Cardiac septum (tissue), 1 donor: ENCODE measurements around the gene ARID1B. TPM values are rescaled to one million over a fixed set of nuclear protein-coding genes. Genes with fewer than 3 reads are reported as not detected.

Experiments used
- DNase-seq: peaks from one replicate; pipeline ENCODE4 v3.0.0-alpha.2; 2020; ENCODE audit warnings: low spot score
- intact Hi-C: fragments of 100-400 bp; cut with DNase I; formaldehyde crosslinking; loops from one replicate; pipeline ENCODE4 v1.14.0; 2022
- total RNA-seq: library from RNA; stranded (reverse); fragmentation: NEBNext Ultra II Directional; extraction: Animal tissue kit (Norgen Biotek cat#: 25700); gene quantifications from one replicate; pipeline ENCODE4 v1.2.1, GENCODE V29; 2021
- donor health status: DM: no; HTN: no; CAD: no.

Gene ARID1B
- total RNA-seq, 1 donor from 2014 or later, result 61.1 TPM

GRCh38 chr6:156911581-156911980, 134.4 kb downstream of the ARID1B start:
- intact Hi-C loops, result no loop called here

DNA sequence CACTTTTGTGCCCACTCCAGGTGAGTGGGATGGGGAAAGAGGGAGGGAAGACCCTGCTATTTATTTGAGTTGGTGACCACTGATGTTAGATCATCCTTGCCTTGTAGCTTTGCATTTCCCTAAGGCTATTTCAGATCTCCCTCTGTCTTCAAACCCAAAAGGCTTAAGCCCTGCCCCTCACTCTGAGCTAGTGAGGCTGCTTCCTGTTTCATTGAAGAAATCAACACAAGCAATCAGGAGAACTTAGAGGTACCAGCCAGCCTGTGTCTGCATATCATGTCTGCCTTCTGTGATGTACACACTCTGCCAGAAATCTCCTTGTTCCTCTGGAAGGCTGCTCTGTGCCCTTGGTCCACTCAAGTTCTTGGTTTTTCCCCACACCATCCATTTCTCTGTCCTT, 135.3 kb downstream of the ARID1B start:
- intact Hi-C loops, result no loop called here
- DNase-seq, result no peak

More at GRCh38 chr6:156911581-156911980, 134.4 kb downstream of the ARID1B start:
- DNase-seq, result no peak

GRCh38 chr6:156914181-156914580, 137.0 kb downstream of the ARID1B start:
- DNase-seq, result no peak
- intact Hi-C loops, result no loop called here

GRCh38 chr6:156916130-156916801, 139.1 kb downstream of the ARID1B start:
- DNase-seq, result no peak
- intact Hi-C loops, result no loop called here

DNA sequence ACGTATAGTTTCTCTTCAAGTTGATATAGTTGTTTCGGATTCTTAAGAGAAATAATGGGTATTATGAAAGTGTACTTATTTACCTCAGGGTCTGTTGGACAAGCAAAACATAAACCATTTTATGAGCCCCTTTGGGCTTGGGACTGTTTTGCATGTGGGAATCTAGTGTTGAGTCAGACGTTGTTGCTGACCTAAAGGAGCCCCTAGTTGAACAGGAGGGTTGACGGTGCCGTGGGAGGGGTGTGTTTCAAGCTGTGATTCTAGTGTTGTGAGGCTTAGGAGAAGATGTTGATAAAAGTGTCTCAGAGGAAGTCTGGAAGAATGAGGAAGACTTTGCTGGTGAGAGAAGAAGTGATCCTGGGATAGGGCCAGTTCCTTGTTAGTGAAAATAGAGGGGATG, 140.0 kb downstream of the ARID1B start:
- DNase-seq, result no peak
- intact Hi-C loops, result no loop called here

DNA sequence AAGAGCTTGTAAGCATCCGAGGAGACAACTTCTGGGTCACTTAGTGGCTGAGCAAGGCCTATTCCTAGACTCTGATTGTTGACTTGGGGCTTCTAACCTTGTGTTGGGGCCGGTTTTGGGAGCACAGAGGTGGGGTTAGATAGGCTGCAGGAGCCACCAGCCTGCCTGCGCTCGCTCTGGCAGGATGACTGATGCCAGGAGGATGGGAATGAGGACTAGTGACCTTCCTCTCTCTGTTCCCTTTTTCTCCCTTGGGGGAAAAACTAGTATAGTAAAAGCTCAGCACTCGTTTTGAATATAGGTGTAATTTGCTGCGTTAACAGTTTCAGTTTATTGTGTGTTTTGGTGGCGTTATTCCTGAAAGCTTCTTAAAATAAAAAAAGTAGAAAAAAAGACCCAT, 141.5 kb downstream of the ARID1B start:
- intact Hi-C loops, result no loop called here
- DNase-seq, result no peak

DNA sequence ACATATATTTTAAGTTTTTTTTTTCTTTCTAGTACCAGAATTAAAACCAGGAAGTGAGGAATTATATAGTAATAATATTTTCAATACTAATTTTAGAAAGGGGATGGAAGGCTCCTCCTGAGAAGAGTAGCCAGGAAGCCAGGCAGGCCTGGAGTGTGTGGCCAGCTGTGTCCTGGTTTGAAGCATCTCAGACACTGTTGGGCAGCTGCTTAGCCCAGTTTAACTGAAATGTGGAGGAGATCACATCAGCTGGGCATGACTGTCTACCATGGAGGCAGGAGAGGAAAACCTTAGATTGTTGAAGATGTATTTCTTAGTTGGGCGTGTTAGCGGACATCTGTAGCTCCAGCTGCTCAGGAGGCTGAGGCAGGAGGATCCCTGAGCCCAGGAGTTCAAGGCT, 142.2 kb downstream of the ARID1B start:
- no peak for DNase-seq
- intact Hi-C loops, result no loop called here

DNA sequence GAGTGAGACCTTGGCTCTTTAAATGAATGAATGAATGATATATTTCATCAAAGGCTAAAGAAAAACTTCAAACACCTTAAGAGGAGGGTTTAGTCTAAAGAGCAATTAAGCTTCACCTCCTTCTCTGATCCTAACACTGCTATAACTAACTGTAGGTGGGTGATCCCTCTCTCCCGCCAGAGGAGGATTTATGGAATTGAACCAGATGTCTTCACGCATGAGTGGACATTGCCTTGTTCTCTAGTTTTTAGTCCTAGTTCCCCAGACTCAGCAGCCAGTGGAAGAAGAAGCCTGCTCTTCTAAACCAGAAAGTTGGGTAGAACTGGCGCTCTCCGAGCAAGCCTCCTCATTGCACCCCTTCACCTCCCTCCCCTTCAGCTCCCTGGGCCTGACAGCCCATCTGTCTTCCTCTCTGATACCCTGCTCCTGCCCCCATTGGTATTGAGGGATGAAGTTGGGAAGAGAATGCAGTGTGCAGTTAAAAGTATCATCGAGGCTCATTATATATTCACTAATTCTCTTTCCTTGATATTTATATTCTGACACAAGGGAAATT, 142.7 kb downstream of the ARID1B start:
- intact Hi-C loops, result no loop called here
- DNase-seq, result no peak

DNA sequence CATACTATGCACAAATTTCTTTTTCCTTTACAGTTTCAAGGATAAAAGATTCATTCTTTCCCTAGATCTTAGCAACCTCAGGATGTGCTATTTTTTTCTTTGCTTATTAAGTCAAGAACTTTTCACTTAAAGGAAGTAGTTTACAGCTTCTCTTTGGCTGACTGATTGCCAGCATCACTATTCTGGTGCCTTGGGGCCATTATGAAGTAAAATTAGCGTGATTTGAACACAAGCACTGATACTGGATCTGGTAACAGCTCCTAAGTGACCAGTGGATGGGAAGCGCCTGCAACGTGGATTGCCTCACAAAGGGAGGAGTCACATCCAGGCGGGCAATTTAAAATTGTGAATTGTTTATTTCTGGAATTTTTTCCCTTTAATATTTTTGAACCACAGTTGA, 147.1 kb downstream of the ARID1B start:
- intact Hi-C loops, result no loop called here
- no peak for DNase-seq

- intact Hi-C loops, result loop anchor here (5.0 kb wide), 1 partner anchor 38 kb away; no protein-coding TSS in a partner anchor
- DNase-seq, result no peak
These were observed 147.8 kb downstream of the ARID1B start for GRCh38 chr6:156925026-156925425.

DNA sequence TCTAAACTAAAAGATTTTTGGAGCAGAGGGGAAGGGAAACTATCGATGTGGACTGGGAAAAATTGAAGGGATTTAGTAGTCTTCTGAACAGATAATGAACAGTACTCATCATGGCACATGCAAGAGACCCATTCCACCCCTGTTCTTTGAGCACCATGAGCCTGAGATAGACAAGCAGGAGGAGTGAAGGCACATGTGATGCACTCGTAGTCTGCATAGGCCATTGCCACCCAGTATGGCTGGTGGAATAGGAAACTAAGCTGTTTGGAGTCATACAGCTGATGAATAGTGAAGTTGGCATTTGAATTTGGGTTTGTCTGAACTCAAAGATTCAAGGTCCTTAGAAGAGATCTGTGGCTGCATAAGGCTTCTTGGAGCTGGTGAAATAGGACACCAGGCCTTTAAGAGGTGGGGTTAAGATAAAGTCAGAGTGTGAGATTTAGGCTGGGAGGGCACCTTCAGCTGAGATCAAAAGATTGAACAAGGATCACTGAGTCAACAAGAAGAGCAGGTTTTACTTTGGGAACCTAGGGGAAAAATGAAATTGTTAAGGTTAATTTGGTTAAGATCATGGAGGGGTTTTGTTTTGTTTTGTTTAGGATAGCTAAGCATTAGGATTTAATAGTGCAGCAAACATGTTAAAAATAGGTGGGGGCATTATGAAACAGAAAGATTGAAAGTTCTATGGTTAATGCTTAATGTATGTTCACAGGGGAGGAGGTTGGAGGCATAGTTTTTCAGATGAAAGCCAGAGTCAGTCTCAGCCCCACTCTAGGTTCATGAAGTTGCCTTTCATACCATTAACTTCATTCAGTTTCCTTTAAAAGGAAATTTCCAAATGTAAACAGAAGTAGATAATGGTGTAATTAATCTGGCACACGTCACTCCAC, 148.8 kb downstream of the ARID1B start:
- DNase-seq, result no peak
- intact Hi-C loops, result loop anchor here (5.0 kb wide), 1 partner anchor 39 kb away; no protein-coding TSS in a partner anchor

GRCh38 chr6:156928126-156928525, 150.9 kb downstream of the ARID1B start:
- DNase-seq, result no peak
- intact Hi-C loops, result loop anchor here (5.0 kb wide), 1 partner anchor 41 kb away; no protein-coding TSS in a partner anchor

DNA sequence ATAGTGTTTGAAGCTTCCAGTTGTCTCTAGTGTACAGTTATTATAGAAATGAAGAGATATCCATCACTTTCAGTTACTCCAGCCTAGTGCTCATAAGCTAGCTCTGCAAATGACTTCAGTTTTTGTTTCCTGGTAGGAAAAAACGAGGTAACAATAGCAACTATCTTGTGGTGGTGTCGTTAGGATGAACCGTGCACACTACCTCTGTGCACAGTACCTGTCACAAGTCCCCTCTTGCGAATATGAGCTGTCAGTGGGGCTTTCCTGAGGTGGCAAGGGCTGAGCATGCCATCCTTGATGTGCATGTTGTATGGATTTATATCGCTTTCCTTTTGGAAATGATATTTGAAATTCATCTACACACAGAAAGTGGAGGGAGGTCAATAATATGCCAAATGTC, 151.8 kb downstream of the ARID1B start:
- no peak for DNase-seq
- intact Hi-C loops, result loop anchor here (5.0 kb wide), 1 partner anchor 42 kb away; no protein-coding TSS in a partner anchor

DNA sequence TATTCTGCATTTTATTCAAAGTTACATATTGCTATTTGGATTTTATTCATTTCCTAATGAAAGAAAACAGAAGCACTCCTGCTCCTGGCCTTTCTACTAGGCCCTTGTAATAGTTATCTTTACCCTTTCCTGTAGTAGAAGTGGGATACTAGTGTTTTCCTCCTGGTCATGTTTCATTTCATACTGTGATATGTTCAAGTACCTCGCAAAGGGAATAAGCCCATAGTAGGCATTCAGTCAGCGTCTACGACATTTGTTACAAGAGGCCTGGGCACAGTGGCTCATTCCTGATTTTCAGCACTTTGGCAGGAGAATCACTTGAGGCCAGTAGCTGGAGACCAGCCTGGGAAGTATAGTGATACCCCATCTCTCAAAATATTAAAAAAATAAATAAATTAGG, 154.1 kb downstream of the ARID1B start:
- DNase-seq, result no peak
- intact Hi-C loops, result no loop called here

DNA sequence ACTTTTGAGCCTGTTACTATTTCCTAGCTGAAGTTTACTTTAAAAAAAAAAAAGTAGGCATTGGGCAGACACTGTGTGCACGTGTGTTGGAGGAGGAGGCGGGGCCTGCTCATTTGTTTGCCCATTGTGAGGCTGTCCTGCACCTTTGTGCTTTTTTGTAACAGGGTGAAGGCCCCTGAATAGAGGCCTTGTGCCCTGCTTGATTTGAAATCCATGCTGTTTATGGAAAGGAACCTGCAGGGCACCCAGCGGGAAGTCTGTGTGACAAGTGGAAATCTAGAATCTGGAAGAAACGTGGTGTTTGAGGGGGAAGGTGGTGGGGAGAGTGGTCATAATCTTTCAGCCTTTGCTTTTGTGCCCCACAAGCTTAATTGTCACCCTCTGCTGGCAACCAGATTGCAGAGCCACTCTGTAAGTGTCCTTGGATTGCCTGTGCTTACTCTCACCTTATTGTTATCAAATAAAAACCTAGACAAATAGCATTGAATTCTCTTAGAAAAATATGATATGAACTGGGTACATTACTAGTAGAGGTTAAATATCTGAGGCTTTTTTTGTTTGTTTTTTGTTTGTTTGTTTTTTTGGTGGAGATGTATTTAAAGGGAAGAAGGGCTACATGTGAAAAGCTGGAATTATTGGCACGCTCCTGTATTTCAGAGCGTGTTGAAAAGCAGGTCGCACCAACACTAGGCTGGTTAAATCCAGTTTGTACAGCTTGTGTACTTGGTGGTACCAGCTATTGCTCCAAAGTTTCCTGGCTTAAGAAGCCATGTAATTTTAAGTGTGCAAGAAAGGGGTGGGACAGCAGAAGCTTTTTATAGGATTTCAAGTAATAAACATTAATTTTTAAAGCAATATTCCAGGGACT, 156.3 kb downstream of the ARID1B start:
- intact Hi-C loops, result no loop called here
- DNase-seq, result no peak

- intact Hi-C loops, result no loop called here
- no peak for DNase-seq
These were observed 156.9 kb downstream of the ARID1B start for GRCh38 chr6:156934069-156934460.

GRCh38 chr6:156935000-156935399, 157.8 kb downstream of the ARID1B start:
- no peak for DNase-seq
- intact Hi-C loops, result no loop called here

DNA sequence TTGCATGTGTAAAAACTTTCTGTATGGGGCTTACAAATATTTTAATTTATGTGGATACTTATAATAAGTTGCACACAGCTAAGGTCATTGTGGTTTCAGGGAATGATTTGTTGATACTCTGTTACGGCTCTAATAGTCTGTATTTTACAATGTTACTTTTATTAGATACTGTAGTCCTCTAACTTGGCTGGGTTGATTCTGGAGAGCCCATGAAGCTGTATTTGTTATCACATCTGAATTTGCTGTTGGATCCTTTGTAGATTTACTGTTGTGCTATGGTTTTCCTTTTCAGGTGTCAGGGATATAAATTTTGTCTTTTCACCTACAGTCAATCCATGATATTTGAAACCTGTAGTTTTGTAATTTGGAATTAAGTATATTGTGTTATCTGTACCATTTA, 161.0 kb downstream of the ARID1B start:
- intact Hi-C loops, result no loop called here
- no peak for DNase-seq

GRCh38 chr6:156940221-156940620, 163.0 kb downstream of the ARID1B start:
- DNase-seq, result no peak
- intact Hi-C loops, result no loop called here

GRCh38 chr6:156942266-156942665, 165.1 kb downstream of the ARID1B start:
- DNase-seq, result no peak
- intact Hi-C loops, result no loop called here
